Progenitor cell of endocrine pancreas (in vitro differentiated cells): ENCODE data around the gene SRSF6. TPM values are rescaled to one million over a fixed set of nuclear protein-coding genes. Genes with fewer than 3 reads are reported as not detected.

Experiments used
- DNase-seq: peaks from one replicate; pipeline ENCODE4 v3.0.0; 2021; ENCODE audit warnings: low spot score; ENCODE audit not compliant: unreplicated experiment
- H3K27ac Mint-ChIP-seq: 2 replicates; pipeline ENCODE4 v1.8.0; 2021; ENCODE audit warnings: mild to moderate bottlenecking, moderate library complexity, mixed read lengths
- H3K27me3 Mint-ChIP-seq: 2 replicates; pipeline ENCODE4 v1.8.0; 2021; ENCODE audit warnings: mixed read lengths
- H3K36me3 Mint-ChIP-seq: 2 replicates; pipeline ENCODE4 v1.8.0; 2022; ENCODE audit warnings: mixed read lengths; ENCODE audit not compliant: insufficient read depth
- H3K4me1 Mint-ChIP-seq: 2 replicates; pipeline ENCODE4 v1.8.0; 2021; ENCODE audit warnings: low read depth, mixed read lengths
- H3K4me3 Mint-ChIP-seq: 2 replicates; pipeline ENCODE4 v1.8.0; 2021; ENCODE audit warnings: low read depth, mild to moderate bottlenecking, moderate library complexity, mixed read lengths
- H3K9me3 Mint-ChIP-seq: 2 replicates; pipeline ENCODE4 v1.8.0; 2021; ENCODE audit warnings: low read depth, mixed read lengths
- CTCF ChIP-seq: fragments of 200-600 bp; sonication (generic); IDR thresholded peaks from one replicate; pipeline ENCODE4 v1.5.0; 2021; ENCODE audit warnings: antibody characterized with exemption, mild to moderate bottlenecking; ENCODE audit not compliant: unreplicated experiment
- total RNA-seq: library from RNA; stranded (reverse); gene quantifications from 2 replicates; pipeline ENCODE4 v1.2.1, GENCODE V29; 2021

SRSF6 gene
- total RNA-seq, 1 donor from 2014 or later: 381 TPM

- no peak for DNase-seq
- H3K36me3 Mint-ChIP-seq: peaks cover 8% of the 10 kb centered on the region
- H3K4me1 Mint-ChIP-seq: peaks cover 3% of the 10 kb centered on the region
- H3K4me3 Mint-ChIP-seq: no peak overlapping the region
- no peaks in the 10 kb centered on the region for H3K9me3 Mint-ChIP-seq
- no peak overlapping the region for H3K27ac Mint-ChIP-seq
- no peaks in the 10 kb centered on the region for H3K27me3 Mint-ChIP-seq
- TF ChIP-seq CTCF: peak; percentile 30
Observed at GRCh38 chr20:43472671-43473380, 15.1 kb downstream of the SRSF6 start.

- no peak for DNase-seq
- Mint-ChIP-seq H3K27me3 (no peaks in the 10 kb centered on the region), H3K4me3 (no peak overlapping the region), H3K27ac (no peak overlapping the region), H3K4me1 (peaks cover 3% of the 10 kb centered on the region), H3K36me3 (peaks cover 8% of the 10 kb centered on the region), H3K9me3 (no peaks in the 10 kb centered on the region)
- TF ChIP-seq CTCF: no peak
Observed at GRCh38 chr20:43473381-43473704, 15.6 kb downstream of the SRSF6 start.

DNA sequence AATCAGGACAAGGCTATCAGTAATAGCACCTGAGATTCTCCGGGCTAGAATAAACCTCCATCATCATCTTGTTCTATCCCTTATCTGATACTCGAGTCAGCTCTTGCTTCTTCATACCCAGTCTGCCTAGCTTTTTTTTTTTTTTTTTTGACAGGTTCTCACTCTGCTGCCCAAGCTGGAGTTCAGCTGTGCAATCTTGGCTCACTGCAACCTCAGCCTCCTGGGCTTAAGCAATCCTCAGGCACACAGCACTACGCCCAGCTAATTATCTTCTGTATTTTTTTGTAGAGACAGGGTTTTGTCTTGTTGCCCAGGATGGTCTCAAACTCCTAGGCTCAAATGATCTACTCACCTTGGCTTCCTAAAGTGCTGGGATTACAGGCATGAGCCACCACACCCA lies 19.5 kb downstream of the SRSF6 start:
- no peak overlapping the region for H3K4me3 Mint-ChIP-seq
- no peaks in the 10 kb centered on the region for H3K27me3 Mint-ChIP-seq
- H3K27ac Mint-ChIP-seq: no peak overlapping the region
- H3K9me3 Mint-ChIP-seq: no peaks in the 10 kb centered on the region
- H3K4me1 Mint-ChIP-seq: peaks cover 2% of the 10 kb centered on the region
- no peak for DNase-seq
- H3K36me3 Mint-ChIP-seq: no peaks in the 10 kb centered on the region
- TF ChIP-seq CTCF: no peak

- Mint-ChIP-seq H3K27me3 (no peaks in the 10 kb centered on the region), H3K4me3 (no peak overlapping the region), H3K36me3 (no peaks in the 10 kb centered on the region), H3K27ac (no peak overlapping the region), H3K4me1 (peaks cover 2% of the 10 kb centered on the region), H3K9me3 (no peaks in the 10 kb centered on the region)
- TF ChIP-seq CTCF: no peak
- DNase-seq: no peak
Observed at GRCh38 chr20:43477619-43478018, 19.9 kb downstream of the SRSF6 start.

- Mint-ChIP-seq H3K36me3 (no peaks in the 10 kb centered on the region), H3K4me1 (no peaks in the 10 kb centered on the region), H3K4me3 (no peak overlapping the region), H3K27ac (no peak overlapping the region), H3K27me3 (no peaks in the 10 kb centered on the region), H3K9me3 (peaks cover 14% of the 10 kb centered on the region)
- no peak for DNase-seq
- no peak for TF ChIP-seq CTCF
Observed at GRCh38 chr20:43490038-43490437, 32.3 kb downstream of the SRSF6 start.
